Left lung (tissue), 10 donors: ENCODE data around the gene PHACTR1. TPM values are rescaled to one million over a fixed set of nuclear protein-coding genes. Genes with fewer than 3 reads are reported as not detected.

Experiments
- ATAC-seq: fragments of 200-7000 bp; cut with Tn5 transposase; one replicate; pipeline ENCODE4 v1.9.1; 2020; ENCODE audit warnings: moderate library complexity
- DNase-seq, 4 donors: peaks; one replicate each; pipeline ENCODE4 v3.0.0-alpha.2; 2013 to 2020
- H3K27ac ChIP-seq, 2 donors: fragments of 200-600 bp; sonication (generic) in 1 of 2; one replicate each; pipeline versions ENCODE4 v1.5.0 to v1.8.0; 2020 to 2021
- H3K27me3 ChIP-seq, 2 donors: fragments of 200-600 bp; sonication (generic) in 1 of 2; one replicate each; pipeline versions ENCODE4 v1.5.0 to v1.8.0; 2020 to 2021
- H3K36me3 ChIP-seq, 2 donors: fragments of 200-600 bp; sonication (generic) in 1 of 2; one replicate each; pipeline versions ENCODE4 v1.5.0 to v1.8.0; 2020 to 2021
- H3K4me1 ChIP-seq, 2 donors: fragments of 200-600 bp; one replicate each; pipeline ENCODE4 v1.8.0; 2021
- H3K4me3 ChIP-seq, 2 donors: fragments of 200-600 bp; sonication (generic) in 1 of 2; one replicate each; pipeline versions ENCODE4 v1.5.0 to v1.8.0; 2020 to 2021; ENCODE audit warnings: mild to moderate bottlenecking in 1 of 2
- H3K9me3 ChIP-seq, 2 donors: fragments of 200-600 bp; sonication (generic) in 1 of 2; one replicate each; pipeline versions ENCODE4 v1.5.0 to v1.8.0; 2020 to 2021
- CTCF ChIP-seq, 2 donors: fragments of 200-600 bp; sonication (generic) in 1 of 2; IDR thresholded peaks; one replicate each; pipeline versions ENCODE4 v1.5.0 to v1.8.0; 2021; ENCODE audit warnings: antibody characterized with exemption in 2 of 2
- intact Hi-C, 2 donors: fragments of 100-400 bp; cut with DNase I; formaldehyde crosslinking; loops; one replicate each; pipeline versions ENCODE4 v1.11.2 to v1.14.2; 2022
- polyA plus RNA-seq, 6 donors: library from polyadenylated mRNA; unstranded; fragments of 120-200 nt; gene quantifications; one replicate each; pipeline ENCODE4 v1.2.1, GENCODE V29; 2013; ENCODE audit not compliant: insufficient read length in 6 of 6
- total RNA-seq, 2 donors: library from RNA; stranded (reverse); fragmentation: NEBNext Ultra II Directional; extraction: Animal tissue kit (Norgen Biotek cat#: 25700); gene quantifications; one replicate each; pipeline ENCODE4 v1.2.1, GENCODE V29; 2021
- donor health status: DM: no; HTN: yes; CAD: no.
- donor health status: DM: no; HTN: no; CAD: no.

PHACTR1 gene
- total and polyA plus RNA-seq, 8 donors: 12.1 to 53.3 (median 15.8) TPM

- TF ChIP-seq CTCF (IDR thresholded peaks at IDR 0.05): no peak
- H3K4me1 ChIP-seq: no peaks in the 10 kb centered on the region
- H3K27ac ChIP-seq: no peak overlapping the region
- ATAC-seq: no peak
- H3K9me3 ChIP-seq: no peaks in the 10 kb centered on the region
- no peak for DNase-seq
- H3K4me3 ChIP-seq: no peak overlapping the region
- no peaks in the 10 kb centered on the region for H3K27me3 ChIP-seq
- no peaks in the 10 kb centered on the region for H3K36me3 ChIP-seq
- intact Hi-C loops: no loop called here
These were observed 308.0 kb downstream of the PHACTR1 start for GRCh38 chr6:13024616-13025015.

DNA sequence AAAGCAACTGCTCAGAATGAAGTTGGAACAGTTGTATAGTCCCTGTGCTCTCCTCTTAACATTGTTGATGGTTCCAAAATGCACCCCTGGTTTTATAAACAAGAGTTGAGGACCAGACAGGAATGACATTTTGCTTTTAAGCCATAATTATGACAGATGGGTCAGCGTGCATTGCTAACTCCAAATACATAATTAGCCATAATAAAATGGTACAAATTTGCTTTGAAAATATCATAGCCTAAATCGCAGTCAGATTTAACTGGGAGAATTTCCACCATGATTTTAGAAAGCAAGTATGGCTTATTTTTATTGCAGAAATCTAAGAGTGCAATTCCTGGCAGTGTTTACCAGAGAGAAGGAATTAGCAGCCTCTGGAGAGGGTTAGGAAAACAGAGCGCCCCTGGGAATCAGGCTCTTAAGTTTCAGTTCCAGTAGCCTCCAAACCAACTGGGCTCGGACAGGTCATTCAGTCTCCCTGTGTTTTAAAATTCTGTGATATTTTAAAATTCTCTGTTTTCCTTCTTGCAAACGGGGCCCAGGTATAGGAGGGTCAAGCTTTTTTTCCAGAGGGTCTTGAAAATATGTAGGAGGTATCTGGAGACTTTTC, 309.4 kb downstream of the PHACTR1 start:
- no peaks in the 10 kb centered on the region for H3K36me3 ChIP-seq
- H3K27ac ChIP-seq: no peak overlapping the region
- H3K4me3 ChIP-seq: no peak overlapping the region
- DNase-seq (no peak), ATAC-seq (no peak)
- no peaks in the 10 kb centered on the region for H3K9me3 ChIP-seq
- H3K27me3 ChIP-seq: no peaks in the 10 kb centered on the region
- H3K4me1 ChIP-seq: no peaks in the 10 kb centered on the region
- intact Hi-C loops: no loop called here
- TF ChIP-seq CTCF (IDR thresholded peaks at IDR 0.05): no peak

DNA sequence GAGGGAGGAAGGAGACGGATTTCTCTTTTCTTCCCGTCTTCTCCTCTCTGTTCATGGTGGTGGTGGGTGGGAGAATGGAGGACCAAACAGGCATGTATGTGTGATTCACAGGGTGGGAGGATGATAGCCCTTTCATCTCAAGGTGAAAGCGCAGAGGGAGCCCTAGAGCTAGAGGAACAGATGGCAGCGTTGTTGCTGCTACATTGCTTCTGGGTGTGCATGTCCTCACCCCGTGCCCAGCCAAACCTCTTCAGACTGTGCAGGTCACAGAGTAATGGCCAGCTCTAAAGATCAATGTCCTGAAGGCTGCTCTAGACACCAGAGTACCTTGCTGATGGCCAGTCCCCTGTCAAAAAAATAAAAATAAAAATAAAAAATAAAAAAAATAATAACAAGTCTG, 310.0 kb downstream of the PHACTR1 start:
- TF ChIP-seq CTCF (IDR thresholded peaks at IDR 0.05): no peak

GRCh38 chr6:13027207-13027606, 310.6 kb downstream of the PHACTR1 start:
- no peak for ATAC-seq
- no peak overlapping the region for H3K27ac ChIP-seq
- intact Hi-C loops: no loop called here

More for the DNA sequence above, 310.0 kb downstream of the PHACTR1 start:
- DNase-seq (no peak), ATAC-seq (peak; percentile 33)
- Histone ChIP-seq H3K27me3 (no peaks in the 10 kb centered on the region), H3K36me3 (no peaks in the 10 kb centered on the region), H3K4me3 (no peak overlapping the region), H3K27ac (no peak overlapping the region), H3K4me1 (no peaks in the 10 kb centered on the region), H3K9me3 (no peaks in the 10 kb centered on the region)
- intact Hi-C loops: no loop called here

GRCh38 chr6:13030396-13030795, 313.8 kb downstream of the PHACTR1 start:
- no peaks in the 10 kb centered on the region for H3K36me3 ChIP-seq
- no peak for ATAC-seq
- intact Hi-C loops: no loop called here
- no peak overlapping the region for H3K4me3 ChIP-seq
- no peak for TF ChIP-seq CTCF (IDR thresholded peaks at IDR 0.05)
- H3K27me3 ChIP-seq: no peaks in the 10 kb centered on the region
- H3K9me3 ChIP-seq: no peaks in the 10 kb centered on the region
- H3K4me1 ChIP-seq: no peaks in the 10 kb centered on the region
- no peak for DNase-seq
- no peak overlapping the region for H3K27ac ChIP-seq

More at GRCh38 chr6:13027207-13027606, 310.6 kb downstream of the PHACTR1 start:
- no peaks in the 10 kb centered on the region for H3K4me1 ChIP-seq
- H3K36me3 ChIP-seq: no peaks in the 10 kb centered on the region
- no peaks in the 10 kb centered on the region for H3K9me3 ChIP-seq
- H3K4me3 ChIP-seq: no peak overlapping the region
- DNase-seq: no peak
- no peaks in the 10 kb centered on the region for H3K27me3 ChIP-seq
- TF ChIP-seq CTCF (IDR thresholded peaks at IDR 0.05): no peak
